H9 (cell line): ENCODE data around the gene TSPAN18. TPM values are rescaled to one million over a fixed set of nuclear protein-coding genes. Genes with fewer than 3 reads are reported as not detected.

Experiments
- DNase-seq: peaks from one replicate; pipeline ENCODE4 v3.0.0-alpha.2; 2017
- H2AFZ ChIP-seq: one replicate; pipeline ENCODE4 v1.6.1; 2013; ENCODE audit warnings: mild to moderate bottlenecking, low read length, control low read depth, moderate library complexity
- H2AK5ac ChIP-seq: 2 replicates; pipeline ENCODE4 v1.6.1; 2013; ENCODE audit warnings: low read length, control low read depth, mixed read lengths; ENCODE audit not compliant: insufficient read length
- H2BK120ac ChIP-seq: one replicate; pipeline ENCODE4 v1.6.1; 2013; ENCODE audit warnings: low read depth, mild to moderate bottlenecking, low read length, control low read depth, inconsistent platforms; ENCODE audit not compliant: poor library complexity, severe bottlenecking
- H2BK12ac ChIP-seq: 2 replicates; pipeline ENCODE4 v1.6.1; 2013; ENCODE audit warnings: low read length, control low read depth, mixed read lengths, low read depth; ENCODE audit not compliant: insufficient read length
- H2BK15ac ChIP-seq: 2 replicates; pipeline ENCODE4 v1.6.1; 2013; ENCODE audit warnings: low read depth, low read length, control low read depth
- H2BK20ac ChIP-seq: one replicate; pipeline ENCODE4 v1.6.1; 2013; ENCODE audit warnings: low read depth, mild to moderate bottlenecking, low read length, control low read depth, inconsistent platforms; ENCODE audit not compliant: poor library complexity, severe bottlenecking
- H2BK5ac ChIP-seq: 2 replicates; pipeline ENCODE4 v1.6.1; 2013; ENCODE audit warnings: low read length, control low read depth, mixed read lengths; ENCODE audit not compliant: insufficient read length
- H3K14ac ChIP-seq: 2 replicates; pipeline ENCODE4 v1.6.1; 2013; ENCODE audit warnings: low read length, control low read depth; ENCODE audit not compliant: insufficient read depth
- H3K18ac ChIP-seq: 2 replicates; pipeline ENCODE4 v1.6.1; 2013; ENCODE audit warnings: low read depth, mild to moderate bottlenecking, mixed read lengths, low read length, control low read depth; ENCODE audit not compliant: insufficient read length
- H3K23ac ChIP-seq: 2 replicates; pipeline ENCODE4 v1.6.1; 2013; ENCODE audit warnings: low read length, control low read depth, mixed read lengths, low read depth; ENCODE audit not compliant: insufficient read length
- H3K23me2 ChIP-seq: 2 replicates; pipeline ENCODE4 v1.6.1; 2013; ENCODE audit warnings: low read depth, mild to moderate bottlenecking, mixed read lengths, low read length, control low read depth; ENCODE audit not compliant: insufficient read length, poor library complexity, severe bottlenecking
- H3K27ac ChIP-seq: 2 replicates; pipeline ENCODE4 v1.5.1; 2013; ENCODE audit warnings: low read length, control low read depth, mixed read lengths, low read depth; ENCODE audit not compliant: insufficient read length
- H3K27me3 ChIP-seq: 2 replicates; pipeline ENCODE4 v1.6.1; 2013; ENCODE audit warnings: low read length, control low read depth, inconsistent platforms; ENCODE audit not compliant: insufficient read depth
- H3K4ac ChIP-seq: 2 replicates; pipeline ENCODE4 v1.6.1; 2013; ENCODE audit warnings: low read depth, mild to moderate bottlenecking, control low read depth, inconsistent platforms, low read length, moderate library complexity
- H3K4me1 ChIP-seq: 2 replicates; pipeline ENCODE4 v1.6.1; 2013; ENCODE audit warnings: low read length, control low read depth, inconsistent platforms; ENCODE audit not compliant: insufficient read depth
- H3K4me2 ChIP-seq: 2 replicates; pipeline ENCODE4 v1.6.1; 2013; ENCODE audit warnings: low read length, control low read depth, mixed read lengths; ENCODE audit not compliant: insufficient read length, insufficient read depth
- H3K56ac ChIP-seq: 2 replicates; pipeline ENCODE4 v1.6.1; 2013; ENCODE audit warnings: low read depth, mild to moderate bottlenecking, mixed read lengths, low read length, control low read depth; ENCODE audit not compliant: insufficient read length
- H3K79me1 ChIP-seq: 2 replicates; pipeline ENCODE4 v1.6.1; 2013; ENCODE audit warnings: low read depth, mild to moderate bottlenecking, moderate library complexity, low read length, control low read depth, inconsistent platforms; ENCODE audit not compliant: insufficient read depth, poor library complexity, severe bottlenecking
- H3K79me2 ChIP-seq: 2 replicates; pipeline ENCODE4 v1.6.1; 2013; ENCODE audit warnings: low read length, control low read depth, inconsistent platforms; ENCODE audit not compliant: insufficient read depth
- H3K9ac ChIP-seq: 2 replicates; pipeline ENCODE4 v1.6.1; 2013; ENCODE audit warnings: low read length, control low read depth, mixed read lengths; ENCODE audit not compliant: insufficient read length; ENCODE audit errors: extremely low read depth
- H3K9me3 ChIP-seq: one replicate; pipeline ENCODE4 v1.6.1; 2013; ENCODE audit warnings: low read depth, low read length, inconsistent platforms; ENCODE audit not compliant: control insufficient read depth
- H3T11ph ChIP-seq: one replicate; pipeline ENCODE4 v1.6.1; 2013; ENCODE audit warnings: mild to moderate bottlenecking, low read length, control low read depth, inconsistent platforms
- H4K20me1 ChIP-seq: one replicate; pipeline ENCODE4 v1.6.1; 2013; ENCODE audit not compliant: control insufficient read depth, insufficient read length, insufficient read depth
- H4K5ac ChIP-seq: 2 replicates; pipeline ENCODE4 v1.6.1; 2013; ENCODE audit warnings: low read depth, mild to moderate bottlenecking, mixed read lengths, low read length, control low read depth; ENCODE audit not compliant: insufficient read length
- H4K8ac ChIP-seq: replicated peaks from 2 replicates; pipeline ENCODE4 v1.6.1; 2013; ENCODE audit warnings: low read length, control low read depth, mixed read lengths, low read depth; ENCODE audit not compliant: insufficient read length
- H4K91ac ChIP-seq: 2 replicates; pipeline ENCODE4 v1.6.1; 2013; ENCODE audit warnings: low read depth, mild to moderate bottlenecking, moderate library complexity, mixed read lengths, low read length, control low read depth; ENCODE audit not compliant: insufficient read length
- H3K27ac Mint-ChIP-seq, 3 experiments: 2 replicates in 2 of 3; 3 replicates in 1 of 3; pipeline ENCODE4 v1.8.0; 2020 to 2021; ENCODE audit warnings: mixed read lengths in 3 of 3, mild to moderate bottlenecking in 1 of 3, moderate library complexity in 1 of 3
- H3K27me3 Mint-ChIP-seq: 2 replicates; pipeline ENCODE4 v1.8.0; 2021; ENCODE audit warnings: low read depth, mild to moderate bottlenecking, moderate library complexity, mixed read lengths
- H3K36me3 Mint-ChIP-seq, 3 experiments: 2 replicates in 2 of 3; 3 replicates in 1 of 3; pipeline ENCODE4 v1.8.0; 2020 to 2021; ENCODE audit warnings: low read depth in 3 of 3, mixed read lengths in 3 of 3; ENCODE audit not compliant: insufficient read depth in 1 of 3
- H3K4me1 Mint-ChIP-seq, 2 experiments: 2 replicates each; pipeline ENCODE4 v1.8.0; 2020; ENCODE audit warnings: mixed read lengths in 2 of 2
- H3K4me3 Mint-ChIP-seq, 2 experiments: 2 replicates in 1 of 2; 3 replicates in 1 of 2; pipeline ENCODE4 v1.8.0; 2020 to 2021; ENCODE audit warnings: mild to moderate bottlenecking in 2 of 2, mixed read lengths in 2 of 2, moderate library complexity in 1 of 2
- H3K9me3 Mint-ChIP-seq, 2 experiments: 2 replicates in 1 of 2; 3 replicates in 1 of 2; pipeline ENCODE4 v1.8.0; 2020; ENCODE audit warnings: mild to moderate bottlenecking in 2 of 2, mixed read lengths in 2 of 2, moderate library complexity in 1 of 2
- CTCF ChIP-seq: fragments of 200-600 bp; sonication (generic); conservative IDR thresholded peaks from 3 replicates; pipeline ENCODE4 v1.8.0; 2021; ENCODE audit warnings: antibody characterized with exemption, mild to moderate bottlenecking
- WGBS: extraction: QIAGEN DNeasy Blood & Tissue Kit; methylation state at CpG from one replicate; pipeline ENCODE4 v1.1.7; 2013; ENCODE audit warnings: missing lambda C conversion rate, low lambda C conversion rate, mixed read lengths; ENCODE audit not compliant: insufficient read length; ENCODE audit errors: extremely low coverage; 5-methylcytosine and 5-hydroxymethylcytosine counted together
- total RNA-seq: library from RNA; stranded (reverse); gene quantifications from 2 replicates; pipeline ENCODE4 v1.2.1, GENCODE V29; 2021

The TSPAN18 gene
- total RNA-seq, 1 experiment from 2014 or later: 25.3 TPM

- H4K20me1 ChIP-seq: no peaks in the 10 kb centered on the region
- no peak overlapping the region for H3K4me2 ChIP-seq
- WGBS: 100% methylated on average over 3 of the region's 10 CpGs
- H4K8ac ChIP-seq: no peak overlapping the region
- no peak overlapping the region for H2BK5ac ChIP-seq
- H3K79me1 ChIP-seq: no peaks in the 10 kb centered on the region
- no peak overlapping the region for H3K56ac ChIP-seq
- H3K4ac ChIP-seq: no peak overlapping the region
- H2AFZ ChIP-seq: no peak overlapping the region
- Mint-ChIP-seq H3K27me3 (peaks cover 8% of the 10 kb centered on the region), H3K4me1 (peaks cover 57% of the 10 kb centered on the region in 2 experiments), H3K9me3 (no peaks in the 10 kb centered on the region; a peak in 1 of 5 replicates), H3K36me3 (peaks cover 0 to 3% (median 0%) of the 10 kb centered on the region in 3 experiments; a peak in 1 of 7 replicates), H3K27ac (no peak overlapping the region; a peak in 1 of 7 replicates), H3K4me3 (no peak overlapping the region)
- no peak overlapping the region for H2BK120ac ChIP-seq
- no peak overlapping the region for H2BK20ac ChIP-seq
- H3K9ac ChIP-seq: no peak overlapping the region
- H3K18ac ChIP-seq: no peak overlapping the region
- no peak overlapping the region for H2BK12ac ChIP-seq
- no peaks in the 10 kb centered on the region for H3K9me3 ChIP-seq
- H4K91ac ChIP-seq: no peak overlapping the region
- H2BK15ac ChIP-seq: no peak overlapping the region
- no peaks in the 10 kb centered on the region for H3K23me2 ChIP-seq
- no peak overlapping the region for H3T11ph ChIP-seq
- H3K4me1 ChIP-seq: peaks cover 13% of the 10 kb centered on the region
- no peak overlapping the region for H3K27ac ChIP-seq
- TF ChIP-seq CTCF: no peak
- H3K27me3 ChIP-seq: no peaks in the 10 kb centered on the region; the same call in 1 of the 2 replicates
- no peak overlapping the region for H3K14ac ChIP-seq
- DNase-seq: peak; percentile 23
- H2AK5ac ChIP-seq: no peak overlapping the region
- H3K23ac ChIP-seq: no peak overlapping the region
- H4K5ac ChIP-seq: no peak overlapping the region
- no peaks in the 10 kb centered on the region for H3K79me2 ChIP-seq
Measured at GRCh38 chr11:44779736-44780520, 53.2 kb downstream of the TSPAN18 start.
